Measurements from ENCODE around the gene MEGF9. TPM values are rescaled to one million over a fixed set of nuclear protein-coding genes. Genes with fewer than 3 reads are reported as not detected.

The MEGF9 gene
- total RNA-seq, 1 donor from 2014 or later: 2.6 TPM

GRCh38 chr9:120707170-120707569, 7.1 kb downstream of the MEGF9 start:
- H3K9me3 Mint-ChIP-seq (ENCODE audit: unreplicated experiment): no peaks in the 10 kb centered on the region
- H3K36me3 Mint-ChIP-seq (ENCODE audit: low read depth, unreplicated experiment): no peaks in the 10 kb centered on the region
- H3K27ac Mint-ChIP-seq (ENCODE audit: unreplicated experiment): no peak overlapping the region
- no peaks in the 10 kb centered on the region for H3K27me3 Mint-ChIP-seq (ENCODE audit: unreplicated experiment)
- H3K4me3 Mint-ChIP-seq (ENCODE audit: unreplicated experiment): no peak overlapping the region
- no peak for DNase-seq (ENCODE audit: low spot score)
- H3K4me1 Mint-ChIP-seq (ENCODE audit: unreplicated experiment): no peaks in the 10 kb centered on the region
- no peak for TF ChIP-seq CTCF (IDR thresholded peaks at IDR 0.05; ENCODE audit: unreplicated experiment)

GRCh38 chr9:120705174-120705573, 9.1 kb downstream of the MEGF9 start:
- Mint-ChIP-seq H3K27ac (ENCODE audit: unreplicated experiment) (no peak overlapping the region), H3K36me3 (ENCODE audit: low read depth, unreplicated experiment) (no peaks in the 10 kb centered on the region), H3K9me3 (ENCODE audit: unreplicated experiment) (no peaks in the 10 kb centered on the region), H3K4me1 (ENCODE audit: unreplicated experiment) (no peaks in the 10 kb centered on the region), H3K27me3 (ENCODE audit: unreplicated experiment) (no peaks in the 10 kb centered on the region), H3K4me3 (ENCODE audit: unreplicated experiment) (no peak overlapping the region)
- TF ChIP-seq CTCF (IDR thresholded peaks at IDR 0.05; ENCODE audit: unreplicated experiment): no peak
- DNase-seq (ENCODE audit: low spot score): no peak

GRCh38 chr9:120702075-120702474, 12.2 kb downstream of the MEGF9 start:
- Mint-ChIP-seq H3K4me3 (ENCODE audit: unreplicated experiment) (no peak overlapping the region), H3K4me1 (ENCODE audit: unreplicated experiment) (no peaks in the 10 kb centered on the region), H3K36me3 (ENCODE audit: low read depth, unreplicated experiment) (no peaks in the 10 kb centered on the region), H3K27ac (ENCODE audit: unreplicated experiment) (no peak overlapping the region), H3K9me3 (ENCODE audit: unreplicated experiment) (no peaks in the 10 kb centered on the region), H3K27me3 (ENCODE audit: unreplicated experiment) (no peaks in the 10 kb centered on the region)
- no peak for DNase-seq (ENCODE audit: low spot score)
- no peak for TF ChIP-seq CTCF (IDR thresholded peaks at IDR 0.05; ENCODE audit: unreplicated experiment)

- no peak for DNase-seq (ENCODE audit: low spot score)
- Mint-ChIP-seq H3K4me1 (ENCODE audit: unreplicated experiment) (no peaks in the 10 kb centered on the region), H3K9me3 (ENCODE audit: unreplicated experiment) (no peaks in the 10 kb centered on the region)
Measured at GRCh38 chr9:120701248-120701647, 13.0 kb downstream of the MEGF9 start.

GRCh38 chr9:120698766-120699165, 15.5 kb downstream of the MEGF9 start:
- no peaks in the 10 kb centered on the region for H3K4me1 Mint-ChIP-seq (ENCODE audit: unreplicated experiment)
- H3K36me3 Mint-ChIP-seq (ENCODE audit: low read depth, unreplicated experiment): no peaks in the 10 kb centered on the region
- no peak for TF ChIP-seq CTCF (IDR thresholded peaks at IDR 0.05; ENCODE audit: unreplicated experiment)
- H3K9me3 Mint-ChIP-seq (ENCODE audit: unreplicated experiment): no peaks in the 10 kb centered on the region
- H3K27me3 Mint-ChIP-seq (ENCODE audit: unreplicated experiment): no peaks in the 10 kb centered on the region
- no peak for DNase-seq (ENCODE audit: low spot score)
- H3K4me3 Mint-ChIP-seq (ENCODE audit: unreplicated experiment): no peak overlapping the region
- no peak overlapping the region for H3K27ac Mint-ChIP-seq (ENCODE audit: unreplicated experiment)

More at GRCh38 chr9:120701248-120701647, 13.0 kb downstream of the MEGF9 start:
- H3K27me3 Mint-ChIP-seq (ENCODE audit: unreplicated experiment): no peaks in the 10 kb centered on the region
- H3K36me3 Mint-ChIP-seq (ENCODE audit: low read depth, unreplicated experiment): no peaks in the 10 kb centered on the region
- H3K4me3 Mint-ChIP-seq (ENCODE audit: unreplicated experiment): no peak overlapping the region
- TF ChIP-seq CTCF (IDR thresholded peaks at IDR 0.05; ENCODE audit: unreplicated experiment): no peak
- no peak overlapping the region for H3K27ac Mint-ChIP-seq (ENCODE audit: unreplicated experiment)
